CD4-positive, CD25-positive, alpha-beta regulatory T cell (primary cell): ENCODE results near the gene LMNA. TPM values are rescaled to one million over a fixed set of nuclear protein-coding genes. Genes with fewer than 3 reads are reported as not detected.

Source experiments
- ATAC-seq, 2 donors: fragments of 150-1000 bp; cut with Tn5 transposase; one replicate each; pipeline ENCODE4 v1.10.0; 2021; ENCODE audit warnings: low read depth in 2 of 2, moderate number of reproducible peaks in 2 of 2, moderate library complexity in 1 of 2
- DNase-seq, 3 donors: peaks; one replicate each; pipeline versions ENCODE4 v3.0.0 to v3.0.0-alpha.2; 2012 to 2022; ENCODE audit warnings: mixed read lengths in 1 of 3
- H3K27ac ChIP-seq: one replicate; pipeline ENCODE4 v1.7.0; 2013; ENCODE audit warnings: mild to moderate bottlenecking, low read length; ENCODE audit not compliant: insufficient read depth, poor library complexity, severe bottlenecking
- H3K27me3 ChIP-seq: one replicate; pipeline ENCODE4 v1.7.0; 2013; ENCODE audit warnings: low read length; ENCODE audit not compliant: control insufficient read depth, insufficient read depth
- H3K36me3 ChIP-seq: one replicate; pipeline ENCODE4 v1.7.0; 2013; ENCODE audit warnings: mild to moderate bottlenecking, low read length, moderate library complexity; ENCODE audit not compliant: control insufficient read depth, insufficient read depth
- H3K4me1 ChIP-seq: 2 replicates; pipeline ENCODE4 v1.7.0; 2013; ENCODE audit warnings: mild to moderate bottlenecking, low read length; ENCODE audit not compliant: insufficient read depth, control insufficient read depth, poor library complexity, severe bottlenecking
- H3K4me3 ChIP-seq: one replicate; pipeline ENCODE4 v1.7.0; 2013; ENCODE audit warnings: low read depth, mild to moderate bottlenecking, low read length, moderate library complexity
- H3K9me3 ChIP-seq, 2 experiments: 1 replicate in 1 of 2; 2 replicates in 1 of 2; pipeline ENCODE4 v1.7.0; 2013; ENCODE audit warnings: low read length in 2 of 2, mild to moderate bottlenecking in 1 of 2, moderate library complexity in 1 of 2; ENCODE audit not compliant: control insufficient read depth in 2 of 2
- H3K27ac Mint-ChIP-seq, 3 donors: one replicate each; pipeline ENCODE4 v1.8.0; 2020 to 2022; ENCODE audit warnings: mild to moderate bottlenecking in 3 of 3, mixed read lengths in 3 of 3, moderate library complexity in 2 of 3
- H3K27me3 Mint-ChIP-seq: one replicate; pipeline ENCODE4 v1.8.0; 2022; ENCODE audit warnings: mild to moderate bottlenecking, mixed read lengths
- H3K36me3 Mint-ChIP-seq: one replicate; pipeline ENCODE4 v1.8.0; 2020; ENCODE audit warnings: mixed read lengths
- H3K4me1 Mint-ChIP-seq, 4 donors: one replicate each; pipeline ENCODE4 v1.8.0; 2020 to 2022; ENCODE audit warnings: mixed read lengths in 4 of 4, mild to moderate bottlenecking in 1 of 4
- H3K4me3 Mint-ChIP-seq, 4 donors: one replicate each; pipeline ENCODE4 v1.8.0; 2020 to 2022; ENCODE audit warnings: mild to moderate bottlenecking in 4 of 4, mixed read lengths in 4 of 4, moderate library complexity in 3 of 4
- H3K9me3 Mint-ChIP-seq, 7 donors: one replicate each; pipeline ENCODE4 v1.8.0; 2020 to 2022; ENCODE audit warnings: mixed read lengths in 7 of 7, mild to moderate bottlenecking in 3 of 7, moderate library complexity in 2 of 7
- polyA plus RNA-seq, 4 donors: library from polyadenylated mRNA; unstranded; fragments of 300-500 nt; fragmentation: Illumina TruSeq; gene quantifications; one replicate each; pipeline ENCODE4 v1.2.3, GENCODE V29; 2021
- total RNA-seq: library from RNA; stranded (reverse); gene quantifications from one replicate; pipeline ENCODE4 v1.2.3, GENCODE V29; 2022

LMNA gene
- total and polyA plus RNA-seq, 5 donors from 2014 or later: 54.1 to 1,807 (median 95.6) TPM

GRCh38 chr1:156134716-156135435, 20.4 kb downstream of the LMNA start:
- no peaks in the 10 kb centered on the region for H3K36me3 Mint-ChIP-seq
- Histone ChIP-seq H3K4me3 (no peak overlapping the region), H3K9me3 (no peaks in the 10 kb centered on the region), H3K36me3 (peaks cover 66% of the 10 kb centered on the region), H3K4me1 (peaks cover 4% of the 10 kb centered on the region), H3K27ac (no peak overlapping the region), H3K27me3 (no peaks in the 10 kb centered on the region)
- no peak for DNase-seq
- H3K27me3 Mint-ChIP-seq: peaks cover 15% of the 10 kb centered on the region
- no peak overlapping the region for H3K27ac Mint-ChIP-seq
- peaks cover 0 to 2% (median 0%) of the 10 kb centered on the region in 7 donors for H3K9me3 Mint-ChIP-seq
- peak overlapping the region in 1 of 4 donors; percentile 15 for H3K4me3 Mint-ChIP-seq
- ATAC-seq: no peak
- H3K4me1 Mint-ChIP-seq: peaks cover 5 to 14% (median 6%) of the 10 kb centered on the region in 4 donors

- Mint-ChIP-seq H3K4me1 (peaks cover 0 to 4% (median 0%) of the 10 kb centered on the region in 4 donors), H3K27me3 (peaks cover 15% of the 10 kb centered on the region), H3K36me3 (no peaks in the 10 kb centered on the region), H3K9me3 (peaks cover 0 to 6% (median 0%) of the 10 kb centered on the region in 7 donors), H3K4me3 (peak overlapping the region in 1 of 4 donors; percentile 27), H3K27ac (peak overlapping the region in 1 of 3 donors; percentile 5)
- ATAC-seq (no peak), DNase-seq (no peak)
- H3K36me3 ChIP-seq: peaks cover 60% of the 10 kb centered on the region
- H3K4me1 ChIP-seq: no peaks in the 10 kb centered on the region
- no peak overlapping the region for H3K27ac ChIP-seq
- H3K9me3 ChIP-seq: no peaks in the 10 kb centered on the region
- no peaks in the 10 kb centered on the region for H3K27me3 ChIP-seq
- H3K4me3 ChIP-seq: no peak overlapping the region
Observed at GRCh38 chr1:156135930-156136871, 21.7 kb downstream of the LMNA start.

- DNase-seq: no peak
Observed at GRCh38 chr1:156136970-156137483, 22.5 kb downstream of the LMNA start.

GRCh38 chr1:156138458-156138867, 24.0 kb downstream of the LMNA start:
- H3K36me3 ChIP-seq: peaks cover 48% of the 10 kb centered on the region
- peak in 1 of 3 donors; percentile 32 for DNase-seq
- no peaks in the 10 kb centered on the region for H3K27me3 ChIP-seq
- Mint-ChIP-seq H3K4me1 (no peaks in the 10 kb centered on the region), H3K4me3 (no peak overlapping the region), H3K36me3 (no peaks in the 10 kb centered on the region), H3K9me3 (peaks cover 0 to 6% (median 0%) of the 10 kb centered on the region in 7 donors), H3K27me3 (peaks cover 10% of the 10 kb centered on the region), H3K27ac (no peak overlapping the region)
- ATAC-seq: no peak
- H3K4me1 ChIP-seq: no peaks in the 10 kb centered on the region
- no peak overlapping the region for H3K27ac ChIP-seq
- no peak overlapping the region for H3K4me3 ChIP-seq
- no peaks in the 10 kb centered on the region for H3K9me3 ChIP-seq

More at GRCh38 chr1:156136970-156137483, 22.5 kb downstream of the LMNA start:
- Mint-ChIP-seq H3K27me3 (peaks cover 10% of the 10 kb centered on the region), H3K9me3 (peaks cover 0 to 6% (median 0%) of the 10 kb centered on the region in 7 donors), H3K4me3 (no peak overlapping the region), H3K36me3 (no peaks in the 10 kb centered on the region), H3K27ac (no peak overlapping the region), H3K4me1 (no peaks in the 10 kb centered on the region)
- no peaks in the 10 kb centered on the region for H3K27me3 ChIP-seq
- H3K4me3 ChIP-seq: no peak overlapping the region
- no peaks in the 10 kb centered on the region for H3K4me1 ChIP-seq
- H3K36me3 ChIP-seq: peaks cover 53% of the 10 kb centered on the region
- no peak for ATAC-seq
- H3K27ac ChIP-seq: no peak overlapping the region
- no peaks in the 10 kb centered on the region for H3K9me3 ChIP-seq

DNA sequence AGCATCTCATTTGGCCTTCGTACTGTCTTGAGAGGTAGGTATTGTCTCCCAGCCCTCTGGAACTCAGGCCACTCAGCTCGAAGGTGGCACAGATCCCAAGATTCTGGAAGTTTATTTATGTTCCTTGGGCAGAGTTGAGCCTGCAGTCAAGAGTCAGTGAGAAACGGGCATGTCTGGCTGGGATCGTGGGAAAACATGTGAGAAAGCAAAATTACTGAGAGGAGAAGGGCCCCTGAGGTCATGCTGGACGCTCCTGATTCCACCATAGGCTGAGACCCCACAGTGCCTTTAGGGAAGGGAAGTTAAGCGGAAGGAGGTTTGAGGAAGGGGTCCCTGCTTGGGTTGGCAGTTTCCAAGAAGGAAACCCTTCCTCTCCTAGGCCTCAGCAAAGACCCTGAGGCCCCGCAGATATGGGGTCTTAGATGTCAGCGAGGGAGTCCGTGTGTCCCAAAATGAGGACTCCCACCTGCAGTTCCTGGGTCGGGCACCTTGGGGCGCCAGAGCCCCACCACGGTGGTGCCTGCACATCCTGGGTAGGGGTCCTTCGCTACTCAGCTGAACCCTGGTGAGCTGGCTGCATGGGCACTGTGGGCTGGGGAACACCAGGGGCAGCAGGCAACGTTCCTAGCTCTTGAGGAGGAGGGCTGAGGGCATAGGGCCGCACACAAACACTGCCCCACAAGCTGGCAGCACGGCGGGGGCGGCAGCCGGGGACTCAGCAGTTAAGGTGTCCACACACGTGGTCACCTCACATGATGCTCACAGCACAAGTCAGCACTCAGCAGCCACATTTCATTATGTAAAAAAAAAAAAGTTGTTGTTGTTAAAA, 26.6 kb downstream of the LMNA start:
- peaks cover 22% of the 10 kb centered on the region for H3K36me3 ChIP-seq
- peak in 2 of 3 donors; percentile 26 to 38 for DNase-seq
- H3K9me3 ChIP-seq: no peaks in the 10 kb centered on the region
- Mint-ChIP-seq H3K27me3 (peaks cover 5% of the 10 kb centered on the region), H3K27ac (peak overlapping the region in 1 of 3 donors; percentile 86), H3K36me3 (no peaks in the 10 kb centered on the region), H3K9me3 (peaks cover 0 to 4% (median 0%) of the 10 kb centered on the region in 7 donors), H3K4me3 (peak overlapping the region in 2 of 4 donors; percentile 2 to 28), H3K4me1 (peaks cover 3 to 7% (median 5%) of the 10 kb centered on the region in 4 donors)
- H3K27ac ChIP-seq: no peak overlapping the region
- ATAC-seq: no peak
- peaks cover 4% of the 10 kb centered on the region for H3K4me1 ChIP-seq
- no peak overlapping the region for H3K4me3 ChIP-seq
- H3K27me3 ChIP-seq: no peaks in the 10 kb centered on the region

DNA sequence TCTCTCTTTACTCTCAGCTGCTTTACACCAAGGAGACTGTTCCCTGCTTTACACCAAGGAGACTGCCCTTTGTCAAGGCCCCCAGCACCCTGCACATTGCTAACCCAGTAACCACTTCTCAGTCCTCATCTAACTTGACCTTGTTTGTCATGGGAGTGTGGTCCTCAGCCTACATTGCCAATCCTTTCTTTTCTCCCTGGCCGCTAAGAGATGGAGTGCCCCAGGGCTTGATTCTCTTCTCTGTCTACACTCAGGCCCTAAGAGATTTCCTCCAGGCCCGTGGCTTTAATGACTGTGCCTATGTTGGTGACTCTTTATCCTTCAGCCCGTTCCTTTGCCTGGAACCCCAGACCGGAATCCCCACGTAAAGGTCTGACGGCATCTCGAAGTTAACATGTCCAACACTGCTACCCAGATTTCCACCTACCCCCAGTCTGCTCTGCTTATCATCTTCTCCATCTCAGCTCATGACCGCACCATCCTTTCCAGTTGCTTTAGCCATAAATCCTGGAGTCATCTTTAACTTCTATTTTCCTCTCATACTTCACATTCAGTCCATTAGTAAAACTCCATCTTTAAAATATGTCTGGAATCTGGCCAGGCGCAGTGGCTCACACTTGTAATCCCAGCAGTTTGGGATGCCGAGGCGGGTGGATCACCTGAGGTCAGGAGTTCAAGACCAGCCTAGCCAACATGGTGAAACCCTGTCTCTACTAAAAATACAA, 29.4 kb downstream of the LMNA start:
- Mint-ChIP-seq H3K4me1 (peaks cover 6 to 17% (median 11%) of the 10 kb centered on the region in 4 donors), H3K27ac (peak overlapping the region in 1 of 3 donors; percentile 2), H3K4me3 (peak overlapping the region in 1 of 4 donors; percentile 56), H3K36me3 (no peaks in the 10 kb centered on the region), H3K9me3 (peaks cover 0 to 5% (median 0%) of the 10 kb centered on the region in 7 donors), H3K27me3 (no peaks in the 10 kb centered on the region)
- no peak for ATAC-seq
- no peak overlapping the region for H3K4me3 ChIP-seq
- no peak for DNase-seq
- no peaks in the 10 kb centered on the region for H3K36me3 ChIP-seq
- no peak overlapping the region for H3K27ac ChIP-seq
- H3K27me3 ChIP-seq: no peaks in the 10 kb centered on the region
- peaks cover 11% of the 10 kb centered on the region for H3K4me1 ChIP-seq
- H3K9me3 ChIP-seq: no peaks in the 10 kb centered on the region
